HG03108 (cell line): Measurements from ENCODE around the gene RBBP5.

ENCODE experiments used
- ATAC-seq: cut with Tn5 transposase; IDR thresholded peaks from one replicate; pipeline ENCODE4 v1.9.1; 2021; ENCODE audit warnings: moderate library complexity; ENCODE audit not compliant: unreplicated experiment

RBBP5 gene

GRCh38 chr1:205133287-205133686, 11.5 kb upstream of the RBBP5 start:
- no peak for ATAC-seq

GRCh38 chr1:205129447-205130029, 7.8 kb upstream of the RBBP5 start:
- no peak for ATAC-seq

GRCh38 chr1:205128050-205128449, 6.3 kb upstream of the RBBP5 start:
- no peak for ATAC-seq

GRCh38 chr1:205127646-205128045, 5.9 kb upstream of the RBBP5 start:
- no peak for ATAC-seq

- ATAC-seq, result no peak
Observed at GRCh38 chr1:205124726-205125125, 2.9 kb upstream of the RBBP5 start.

GRCh38 chr1:205122489-205122882, 708 bp upstream of the RBBP5 start:
- peak; percentile 12 for ATAC-seq

- no peak for ATAC-seq
Observed at GRCh38 chr1:205118752-205119151, 3.0 kb downstream of the RBBP5 start.

- no peak for ATAC-seq
Observed at GRCh38 chr1:205111354-205111753, 10.4 kb downstream of the RBBP5 start.

- ATAC-seq, result no peak
Observed at GRCh38 chr1:205109711-205110110, 12.1 kb downstream of the RBBP5 start.

GRCh38 chr1:205109269-205109668, 12.5 kb downstream of the RBBP5 start:
- no peak for ATAC-seq

GRCh38 chr1:205108464-205108863, 13.3 kb downstream of the RBBP5 start:
- no peak for ATAC-seq

- ATAC-seq, result no peak
Observed at GRCh38 chr1:205107327-205107726, 14.5 kb downstream of the RBBP5 start.

- ATAC-seq, result no peak
Observed at GRCh38 chr1:205102404-205102803, 19.4 kb downstream of the RBBP5 start.

- no peak for ATAC-seq
Observed at GRCh38 chr1:205098242-205098641, 23.5 kb downstream of the RBBP5 start.

- ATAC-seq, result no peak
Observed at GRCh38 chr1:205095422-205095821, 26.4 kb downstream of the RBBP5 start.

GRCh38 chr1:205091043-205091740, 30.6 kb downstream of the RBBP5 start:
- ATAC-seq, result no peak

- ATAC-seq, result no peak
Observed at GRCh38 chr1:205088341-205088740, 33.4 kb downstream of the RBBP5 start.

GRCh38 chr1:205084360-205084759, 37.4 kb downstream of the RBBP5 start, which contains the start of gene TMEM81:
Gene TMEM81 (minus strand): TSS chr1:205084460. CDS start chr1:205084320, 140 bp downstream.
- no peak for ATAC-seq

GRCh38 chr1:205082431-205082830, 39.3 kb downstream of the RBBP5 start:
- ATAC-seq, result no peak

- ATAC-seq, result no peak
Observed at GRCh38 chr1:205077934-205078311, 43.9 kb downstream of the RBBP5 start.

GRCh38 chr1:205077158-205077933, 44.4 kb downstream of the RBBP5 start:
- no peak for ATAC-seq

GRCh38 chr1:205076245-205076761, 45.5 kb downstream of the RBBP5 start:
- ATAC-seq, result no peak
